NCI-H226 (cell line): Measurements from ENCODE around the gene TXK.

Experiments
- DNase-seq: peaks from one replicate; pipeline ENCODE4 v3.0.0-alpha.2; 2015

TXK gene

GRCh38 chr4:48133669-48134068 is 381 bp downstream of the TXK start:
- no peak for DNase-seq

- DNase-seq = no peak
Measured at GRCh38 chr4:48131736-48132135, 2.3 kb downstream of the TXK start.

DNA sequence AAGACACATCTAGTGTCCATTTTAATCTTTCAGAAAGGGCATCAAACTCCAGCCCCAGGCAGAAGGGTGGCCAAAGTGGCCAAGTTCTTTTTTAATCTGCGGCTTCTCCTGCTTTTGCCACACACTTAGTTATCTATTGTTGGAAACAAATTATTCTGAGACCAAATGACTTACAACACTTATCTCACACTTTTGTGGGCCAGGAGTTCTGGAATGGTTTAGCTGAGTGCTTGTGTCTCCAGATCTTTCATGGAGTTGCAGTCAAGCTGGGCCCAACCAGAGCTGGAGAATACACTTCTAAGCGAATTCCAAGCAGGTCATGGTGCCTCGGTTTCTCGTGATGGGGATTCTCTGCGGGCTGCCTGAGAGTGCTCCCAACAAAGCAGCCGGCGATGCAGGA is 4.0 kb downstream of the TXK start:
- DNase-seq = no peak

- DNase-seq = peak; percentile 34
Measured at GRCh38 chr4:48129307-48130014, 4.6 kb downstream of the TXK start.

DNA sequence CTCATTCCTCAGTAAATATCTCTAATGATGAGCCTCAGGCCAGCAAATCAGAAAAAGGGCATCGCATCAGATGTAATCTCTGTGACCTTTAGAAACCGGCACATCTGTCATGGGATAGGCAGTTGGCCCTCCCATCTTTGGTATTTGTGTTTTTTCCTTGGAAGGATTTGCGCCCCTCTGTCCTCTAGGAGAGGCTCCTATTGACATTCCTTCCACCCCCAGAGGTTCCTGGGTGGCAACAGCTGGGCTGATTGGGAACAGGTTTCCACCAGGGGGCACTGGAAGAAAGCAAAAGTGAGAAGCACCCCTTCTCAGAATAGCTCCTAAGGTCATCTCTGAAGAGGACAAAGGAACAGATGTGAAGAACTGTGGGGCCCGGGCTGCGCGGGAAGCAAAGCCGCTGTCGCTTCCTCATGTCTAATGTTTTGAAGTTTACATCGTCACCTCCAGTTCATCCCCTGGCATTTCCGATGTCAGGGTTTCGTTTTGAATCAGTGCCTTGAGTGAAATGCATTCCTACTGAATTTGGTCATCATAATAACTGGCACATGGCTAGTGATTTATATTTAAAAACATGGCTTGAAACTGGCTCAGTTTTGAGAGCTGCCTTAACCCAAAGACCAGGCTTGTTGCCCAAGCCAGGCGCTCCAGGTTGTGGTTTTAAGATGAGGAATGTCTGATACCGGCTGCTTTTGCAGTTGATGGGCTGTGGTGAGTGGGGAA is 6.2 kb downstream of the TXK start:
- peak; percentile 93 for DNase-seq

DNA sequence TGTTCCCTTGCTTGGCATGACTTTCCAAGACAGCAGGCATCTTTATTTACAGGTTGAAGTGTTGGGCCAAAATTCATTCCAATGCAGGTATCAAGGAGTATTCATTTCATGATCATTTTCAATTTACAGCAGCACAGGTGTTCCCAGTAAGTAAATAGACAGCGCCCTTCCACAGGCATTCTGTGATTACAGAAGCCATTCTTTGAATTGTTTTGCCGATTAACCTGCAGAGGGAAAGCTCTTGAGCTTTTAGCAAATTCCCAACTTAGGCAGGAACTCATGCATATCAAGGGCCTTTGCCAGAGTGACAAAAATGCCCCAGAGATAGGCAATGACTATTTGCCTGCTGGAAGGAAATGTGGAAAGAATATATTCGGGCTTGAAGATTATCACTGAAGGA is 6.8 kb downstream of the TXK start:
- DNase-seq = no peak

DNA sequence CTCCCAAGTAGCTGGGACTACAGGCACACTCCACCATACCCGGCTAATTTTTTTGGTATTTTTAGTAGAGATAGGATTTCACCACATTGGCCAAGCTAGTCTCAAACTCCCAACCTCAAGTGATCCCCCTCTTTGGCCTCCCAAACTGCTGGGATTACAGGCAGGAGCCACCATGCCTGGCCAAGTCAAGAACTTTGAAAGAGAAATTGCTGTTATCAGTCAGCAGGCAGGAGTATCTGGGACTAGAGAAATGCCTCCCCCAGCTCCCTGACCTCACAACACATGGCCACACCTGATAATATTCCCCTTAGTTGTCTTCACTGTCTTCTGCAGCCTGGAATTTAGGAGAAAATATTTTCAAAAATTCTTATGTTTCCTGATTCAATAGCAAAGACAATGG is 7.4 kb downstream of the TXK start:
- no peak for DNase-seq

- no peak for DNase-seq
Measured at GRCh38 chr4:48124870-48125269, 9.2 kb downstream of the TXK start.

- DNase-seq = no peak
Measured at GRCh38 chr4:48122756-48123155, 11.3 kb downstream of the TXK start.

GRCh38 chr4:48121180-48121579 is 12.9 kb downstream of the TXK start:
- DNase-seq = no peak

- no peak for DNase-seq
Measured at GRCh38 chr4:48120132-48120531, 13.9 kb downstream of the TXK start.

GRCh38 chr4:48119646-48120045 is 14.4 kb downstream of the TXK start:
- DNase-seq = no peak

DNA sequence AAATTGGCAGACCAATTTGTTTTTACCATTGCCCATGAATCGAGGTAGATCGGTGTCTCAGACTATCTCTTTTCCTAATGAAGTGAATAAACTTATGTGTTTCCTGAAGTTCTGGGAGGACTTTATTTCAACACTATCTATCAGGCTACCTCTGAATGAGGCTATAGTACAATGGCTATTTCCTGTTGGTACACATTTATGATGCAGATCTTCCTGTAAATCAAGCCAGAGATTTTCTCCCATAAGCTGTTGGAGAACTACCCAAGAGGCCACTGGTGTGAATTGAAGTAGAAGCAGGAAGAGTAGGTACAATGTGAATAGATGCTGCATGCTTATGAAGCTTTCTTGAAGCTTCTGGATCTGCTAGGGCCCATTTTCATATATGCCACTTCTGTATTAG is 16.0 kb downstream of the TXK start:
- DNase-seq = no peak

DNA sequence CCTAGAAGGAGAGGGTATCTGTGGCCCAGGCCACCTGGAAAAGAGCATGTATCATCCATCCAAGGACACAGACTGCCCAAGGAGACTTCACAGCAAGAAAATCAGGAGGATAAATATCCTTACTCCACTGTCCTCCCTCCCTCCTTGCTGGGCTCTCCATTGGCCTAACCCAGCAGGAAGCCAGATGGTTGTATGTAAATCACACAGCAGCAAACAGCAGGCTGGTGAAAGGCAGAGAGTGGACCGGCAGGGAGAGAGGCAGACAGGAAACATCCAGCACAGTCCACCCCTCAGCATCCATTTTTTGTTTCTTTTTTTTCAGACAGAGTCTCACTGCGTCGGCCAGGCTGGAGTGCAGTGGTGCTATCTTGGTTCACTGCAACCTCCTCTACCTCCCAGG is 17.5 kb downstream of the TXK start:
- DNase-seq = no peak

DNA sequence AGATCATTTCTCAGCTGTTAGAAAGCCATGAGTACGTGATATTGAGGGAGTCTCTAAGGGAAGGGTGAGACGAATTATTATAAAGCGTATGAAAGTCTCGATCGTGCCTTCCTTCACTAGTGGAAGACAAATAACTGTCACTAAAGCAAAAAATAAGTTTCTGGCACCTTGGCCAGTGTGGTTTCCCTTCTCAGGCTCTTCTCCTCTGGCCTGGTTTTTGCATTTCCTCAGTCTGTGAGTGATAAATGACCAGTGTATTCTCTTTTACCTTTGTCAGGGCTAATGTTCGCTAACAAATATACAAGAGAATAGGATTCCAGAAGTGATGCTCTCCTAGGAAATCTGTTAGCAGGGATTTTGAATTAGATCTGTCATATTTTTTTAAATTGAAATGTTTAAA is 19.6 kb downstream of the TXK start:
- no peak for DNase-seq

DNA sequence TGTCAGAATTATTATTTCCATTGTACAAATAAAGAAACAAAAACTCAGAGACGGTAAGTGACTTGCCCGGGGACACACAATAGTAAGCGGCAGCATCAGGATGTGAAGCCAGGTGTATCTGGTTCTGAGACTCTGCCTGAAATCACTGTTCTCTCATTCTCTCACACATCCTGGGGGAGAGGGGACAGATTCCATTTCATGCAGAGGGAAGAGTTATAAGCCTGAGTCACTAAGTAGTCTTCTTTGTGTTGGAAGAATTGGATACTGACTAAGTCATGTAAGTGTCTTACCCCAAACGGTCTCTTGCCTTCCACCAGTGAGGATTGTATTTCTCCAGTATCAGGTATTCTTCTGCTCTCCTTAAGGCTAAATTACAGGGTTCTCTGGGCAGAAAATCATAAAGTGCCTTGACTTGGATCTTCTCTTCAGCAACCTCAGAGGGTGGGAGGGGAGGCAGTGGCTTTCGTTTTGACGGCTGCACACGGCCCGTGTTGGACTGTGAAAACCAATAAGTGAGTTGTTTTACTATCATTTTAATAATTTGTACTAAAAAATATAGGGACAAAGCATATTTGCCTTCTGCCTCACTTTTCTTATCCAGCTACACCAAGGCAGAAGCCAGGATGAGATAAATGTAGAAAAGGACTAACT is 21.9 kb downstream of the TXK start:
- DNase-seq = no peak

- DNase-seq = no peak
Measured at GRCh38 chr4:48110452-48110978, 23.5 kb downstream of the TXK start.

GRCh38 chr4:48109413-48110263 is 24.4 kb downstream of the TXK start:
- DNase-seq = peak; percentile 27

DNA sequence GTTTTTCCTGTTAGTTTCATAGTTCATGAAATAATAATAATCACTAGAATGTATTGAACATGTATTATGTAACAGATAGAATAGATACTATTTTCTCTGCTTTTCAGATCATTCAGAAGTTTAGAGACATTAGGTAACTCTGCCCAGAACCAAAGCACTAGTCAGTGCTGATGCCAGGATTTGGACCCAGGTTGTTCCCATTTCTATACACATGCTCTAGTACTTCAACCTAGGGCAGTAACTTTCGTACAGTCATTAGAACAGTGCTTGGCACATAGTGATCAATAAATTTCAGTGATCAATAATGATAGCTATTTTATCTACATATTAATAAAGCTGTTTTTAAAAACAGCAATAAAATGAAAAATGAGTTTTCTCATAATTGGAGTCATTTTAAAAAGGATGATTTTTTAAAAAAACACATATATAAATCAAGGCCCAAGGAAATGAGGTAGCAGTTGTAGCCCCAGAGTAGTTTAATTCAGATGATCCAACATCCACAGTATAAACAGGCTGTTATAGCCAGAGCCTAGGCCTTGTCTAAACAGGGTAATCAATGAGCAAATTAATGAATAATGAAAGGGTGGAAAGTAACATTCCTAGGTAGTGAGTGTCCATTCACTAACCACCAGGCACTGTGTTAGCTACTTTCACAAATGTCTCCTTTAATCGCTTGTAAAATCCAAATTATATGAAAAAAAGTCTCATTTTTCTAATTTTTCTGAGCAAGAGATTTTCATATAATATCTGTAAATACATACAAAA is 25.6 kb downstream of the TXK start:
- DNase-seq = no peak

DNA sequence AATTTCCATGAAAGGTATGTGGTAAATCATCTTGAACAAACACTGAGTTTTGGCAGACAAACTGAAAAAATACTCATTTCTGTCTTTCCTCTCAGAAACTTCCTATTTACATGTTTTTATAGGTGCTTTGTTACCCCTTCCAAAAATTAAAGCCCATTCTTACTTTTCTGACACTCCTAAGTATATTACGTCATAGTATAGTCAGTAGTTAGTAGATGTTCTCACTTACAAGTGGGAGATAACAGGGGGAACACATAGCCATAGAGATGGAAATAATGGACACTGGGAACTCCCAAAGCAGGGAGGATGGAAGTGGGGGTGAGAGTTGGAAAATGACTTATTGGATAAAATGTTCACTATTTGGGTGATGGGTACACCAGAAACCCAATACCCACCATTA is 28.8 kb downstream of the TXK start:
- no peak for DNase-seq

DNA sequence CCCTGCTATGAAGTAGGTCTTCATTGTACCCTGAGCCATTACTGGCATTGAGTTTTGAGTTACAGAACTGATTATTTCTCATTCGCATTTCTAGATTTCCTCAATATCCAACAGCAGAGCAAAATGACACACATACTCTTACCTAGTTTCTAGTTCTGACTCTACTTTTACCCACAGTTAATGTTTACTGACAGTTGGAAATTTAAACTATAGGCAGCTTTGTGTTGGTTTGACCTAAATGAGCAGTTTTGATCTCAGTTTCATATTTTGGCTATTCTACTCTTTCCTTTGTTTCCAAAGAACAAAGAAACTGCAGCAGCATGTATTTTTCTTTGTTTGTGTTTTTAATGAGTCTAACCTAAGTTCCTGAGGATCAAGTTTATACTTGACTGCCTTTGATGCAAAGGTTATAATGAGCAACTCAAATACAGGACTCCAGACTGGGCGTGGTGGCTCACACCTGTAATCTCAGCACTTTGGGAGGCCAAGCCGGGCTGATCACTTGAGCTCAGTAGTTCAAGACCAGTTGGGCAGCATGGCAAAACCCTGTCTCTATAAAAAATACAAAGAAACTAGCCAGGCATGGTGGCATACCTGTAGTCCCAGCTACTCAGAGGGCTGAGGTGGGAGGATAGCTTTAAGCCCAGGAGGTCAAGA is 30.4 kb downstream of the TXK start:
- no peak for DNase-seq

DNA sequence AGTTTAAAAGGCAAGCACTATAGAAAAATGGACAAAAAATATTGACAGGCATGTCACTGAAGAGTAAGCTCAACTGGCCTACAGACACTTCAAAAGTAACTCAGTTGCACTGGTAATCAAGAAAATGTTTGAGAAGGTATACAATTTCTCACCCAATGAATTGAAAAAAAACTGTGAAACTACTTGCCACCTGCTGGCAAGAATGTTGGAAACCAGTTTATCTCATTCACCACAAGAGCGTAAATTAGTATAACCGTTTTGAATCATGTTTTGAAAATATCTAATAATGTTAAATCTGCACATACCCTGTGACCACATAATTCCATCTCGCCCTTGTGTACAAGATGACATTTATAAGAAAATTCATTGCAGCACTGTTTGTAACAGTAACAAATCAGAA is 31.7 kb downstream of the TXK start:
- DNase-seq = no peak
